RKO (cell line): Measurements from ENCODE around the gene FLAD1.

Experiments used
- DNase-seq: peaks from one replicate; pipeline ENCODE4 v3.0.0-alpha.2; 2016; ENCODE audit warnings: low spot score

Gene FLAD1

DNA sequence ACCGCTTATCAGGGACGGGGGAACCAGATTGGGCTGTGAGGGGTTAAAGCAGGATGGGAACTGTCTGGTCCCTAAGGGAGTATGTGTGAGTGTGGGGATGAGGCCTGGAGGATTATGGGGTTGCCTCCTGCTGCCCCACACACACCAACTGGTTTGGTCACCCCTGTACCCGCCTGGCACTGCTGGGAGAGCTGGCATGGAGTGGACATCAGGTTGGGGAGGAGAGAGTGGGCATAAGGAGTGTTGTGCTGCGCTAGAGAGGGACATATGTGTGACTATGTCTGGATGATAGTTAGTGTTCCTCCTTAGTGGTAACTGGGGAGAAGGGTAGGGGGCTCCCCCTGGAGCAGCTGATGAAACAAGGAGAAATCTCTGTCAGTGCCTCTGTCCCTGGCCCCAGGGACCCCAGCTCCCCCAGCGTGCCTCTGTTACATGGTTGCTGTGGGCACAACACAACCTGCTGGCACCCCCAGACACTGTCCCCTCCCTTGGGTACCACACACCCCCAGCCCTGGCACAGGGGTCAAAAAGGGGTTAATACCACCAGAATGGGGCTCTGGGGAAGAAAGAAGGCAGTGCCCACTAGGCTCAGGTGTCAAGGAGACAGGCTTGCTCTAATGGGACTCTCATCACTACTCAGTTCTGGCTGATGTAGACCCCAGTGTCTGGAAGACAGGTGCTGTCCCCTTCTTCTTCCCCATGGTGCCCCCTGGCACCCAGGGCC is 21.4 kb downstream of the FLAD1 start:
- no peak for DNase-seq

DNA sequence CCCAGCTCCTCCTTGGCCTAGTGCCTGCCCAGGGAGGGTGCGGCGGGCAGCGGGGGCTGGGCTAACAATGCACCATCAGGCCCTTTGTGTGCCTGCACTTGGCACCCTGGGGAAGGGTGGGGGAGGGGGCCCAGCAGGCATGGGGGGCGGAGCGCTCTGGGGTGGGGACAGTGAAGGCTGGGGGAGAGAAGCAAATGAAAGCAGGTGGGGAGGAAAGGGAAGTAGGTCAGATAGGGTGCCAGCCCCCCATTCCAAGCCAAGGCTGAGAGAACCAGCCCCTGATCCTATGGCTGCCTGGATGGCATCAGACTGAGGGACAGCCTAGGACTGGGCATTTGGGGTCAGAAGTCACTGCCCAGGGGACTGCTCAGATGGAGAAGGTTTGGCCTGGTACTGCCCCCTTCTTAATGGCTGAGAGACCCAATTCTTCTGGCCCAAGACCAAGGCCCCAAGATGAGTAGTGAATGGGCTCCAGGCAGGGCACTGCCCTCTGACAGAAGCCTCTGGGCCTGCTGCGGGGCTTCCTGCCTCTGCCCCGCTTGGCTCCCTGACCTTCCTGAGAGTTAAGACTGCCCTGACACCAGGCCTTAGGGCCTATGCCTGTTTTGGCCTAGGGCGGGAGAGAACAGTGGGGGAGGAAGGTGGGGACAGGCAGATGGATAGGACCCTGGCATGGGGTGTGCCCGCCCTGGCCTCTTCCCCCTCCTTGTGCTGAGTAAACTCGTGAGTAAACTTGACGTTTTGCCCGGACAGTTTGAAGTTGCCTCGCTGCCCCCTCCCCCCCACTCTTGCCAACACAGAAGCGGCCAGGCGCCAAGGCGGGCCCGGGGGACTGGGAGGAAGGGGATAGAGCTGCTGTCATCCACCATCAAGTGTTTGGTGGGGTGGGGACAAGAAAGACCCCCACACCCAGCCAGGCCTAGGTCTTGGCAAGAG is 22.2 kb downstream of the FLAD1 start:
- no peak for DNase-seq

DNA sequence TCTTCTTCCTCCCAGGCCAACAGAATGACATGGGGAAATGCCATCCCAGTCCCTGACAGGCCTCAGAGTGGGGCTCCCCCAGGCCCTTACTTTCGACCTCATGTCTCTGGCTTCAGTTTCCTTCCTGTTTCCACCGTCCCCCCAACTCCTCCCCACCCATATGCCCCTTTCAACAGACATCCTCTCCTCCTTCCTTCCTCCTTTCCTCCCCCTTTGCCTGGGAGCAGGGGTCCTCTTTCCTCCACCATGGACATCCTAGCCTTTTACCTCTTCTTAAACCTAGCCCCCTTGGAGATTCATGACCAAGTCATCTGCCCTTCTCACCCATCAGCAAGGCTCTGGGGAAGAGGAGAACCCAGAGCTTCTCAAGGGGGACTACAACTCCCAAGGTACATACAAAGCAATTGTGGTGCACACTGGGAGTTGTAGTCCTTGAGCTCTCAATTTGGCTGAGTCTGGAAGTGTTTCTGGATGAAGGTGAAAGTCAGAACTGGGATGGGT is 23.5 kb downstream of the FLAD1 start:
- peak; percentile 55 for DNase-seq

DNA sequence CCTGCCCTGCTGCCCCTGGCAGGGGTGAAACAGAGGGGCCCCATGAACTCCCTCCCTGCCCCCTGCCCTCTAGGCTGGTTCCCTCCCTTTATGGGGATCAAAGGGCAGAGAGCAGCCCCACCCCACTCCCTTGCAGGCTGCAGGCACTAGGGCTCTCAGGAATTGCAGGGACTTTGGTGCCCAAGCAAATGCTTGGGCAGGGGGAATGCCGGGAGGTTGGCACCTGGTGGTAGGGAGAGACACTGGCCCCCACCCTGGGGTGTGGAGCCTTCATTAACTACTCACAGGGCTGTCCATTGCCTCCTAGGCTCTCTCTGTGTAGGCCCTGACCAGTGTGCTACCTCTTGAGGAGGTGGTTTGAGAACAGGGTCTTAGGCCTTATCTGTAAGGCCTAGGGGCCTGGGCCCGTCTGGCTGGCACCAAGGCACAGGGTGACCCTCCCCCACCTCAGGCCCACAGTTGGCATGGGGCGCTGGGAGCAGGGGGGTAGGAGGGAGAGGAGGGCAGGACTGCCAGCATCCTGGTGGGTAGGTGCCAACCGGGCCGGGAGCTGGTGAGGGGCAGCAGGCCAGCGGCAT is 24.2 kb downstream of the FLAD1 start:
- no peak for DNase-seq

DNA sequence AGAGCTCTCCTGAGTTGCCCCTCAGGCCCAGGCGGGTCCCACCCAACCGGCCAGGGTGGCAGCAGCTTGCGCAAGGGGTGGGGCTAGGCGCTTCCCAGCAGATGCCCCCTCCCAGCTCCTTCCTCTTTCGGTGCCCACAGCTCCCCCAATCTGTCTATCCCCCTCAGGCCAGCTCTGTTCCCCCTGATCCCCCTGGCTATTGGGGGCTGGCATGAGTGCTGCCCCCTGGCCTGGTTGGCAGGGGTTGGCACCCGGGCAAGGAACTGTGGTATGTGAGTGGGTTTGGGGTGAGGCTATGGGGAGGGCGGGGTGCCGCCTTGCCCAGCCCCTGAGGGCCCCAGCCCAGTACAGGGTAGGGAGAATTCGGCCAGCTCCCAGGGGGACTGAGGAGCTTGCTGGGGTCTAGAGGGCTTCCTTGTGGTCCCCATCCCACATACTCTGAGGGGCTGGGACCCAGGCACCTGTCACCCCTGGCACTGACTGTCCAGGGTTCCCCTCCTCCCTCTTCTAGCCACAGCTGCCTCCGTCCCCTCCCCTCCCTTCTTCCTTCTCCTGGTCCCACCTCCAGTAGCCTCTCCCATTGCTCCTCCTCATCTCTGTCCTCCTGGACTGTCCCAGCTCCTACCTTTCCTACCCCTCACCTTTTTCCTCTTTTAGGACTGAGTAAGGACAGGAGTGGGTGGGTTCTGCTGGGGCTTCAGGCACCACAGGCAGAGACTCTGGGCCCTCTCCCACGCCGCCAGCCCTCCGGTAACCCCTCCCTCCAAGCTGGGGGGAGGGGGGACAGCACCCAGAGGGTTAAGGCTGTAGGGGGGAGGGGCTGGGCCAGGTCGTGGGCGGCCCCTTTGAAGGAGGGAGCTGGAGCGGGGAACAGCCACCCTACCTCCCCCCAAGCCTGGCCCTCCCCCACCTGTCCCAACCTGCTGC is 25.1 kb downstream of the FLAD1 start:
- DNase-seq: no peak

DNA sequence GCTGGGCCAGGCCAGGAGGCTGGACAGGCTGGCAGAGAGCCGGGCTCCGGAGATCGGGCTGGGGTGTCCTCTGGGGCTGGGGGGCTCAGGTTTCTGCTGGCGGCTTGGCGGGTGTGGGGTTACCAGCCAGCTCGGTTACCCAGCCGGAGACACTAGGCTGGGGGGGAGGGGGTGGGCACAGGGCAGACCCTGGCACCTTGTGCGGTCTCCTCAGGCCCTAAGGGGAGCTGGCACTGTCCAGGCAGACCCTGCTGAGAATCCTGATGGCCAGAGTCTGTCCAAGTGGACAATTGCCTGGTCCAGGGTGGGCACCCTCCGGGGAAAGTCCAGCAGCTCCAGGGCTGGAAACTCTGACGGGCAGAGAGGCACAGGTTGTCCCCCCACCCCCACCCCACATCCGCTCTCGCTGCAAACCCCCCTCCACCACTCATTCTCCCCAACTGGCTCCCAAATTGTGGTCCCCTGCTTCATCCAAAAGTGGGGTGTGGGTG is 26.1 kb downstream of the FLAD1 start:
- no peak for DNase-seq

DNA sequence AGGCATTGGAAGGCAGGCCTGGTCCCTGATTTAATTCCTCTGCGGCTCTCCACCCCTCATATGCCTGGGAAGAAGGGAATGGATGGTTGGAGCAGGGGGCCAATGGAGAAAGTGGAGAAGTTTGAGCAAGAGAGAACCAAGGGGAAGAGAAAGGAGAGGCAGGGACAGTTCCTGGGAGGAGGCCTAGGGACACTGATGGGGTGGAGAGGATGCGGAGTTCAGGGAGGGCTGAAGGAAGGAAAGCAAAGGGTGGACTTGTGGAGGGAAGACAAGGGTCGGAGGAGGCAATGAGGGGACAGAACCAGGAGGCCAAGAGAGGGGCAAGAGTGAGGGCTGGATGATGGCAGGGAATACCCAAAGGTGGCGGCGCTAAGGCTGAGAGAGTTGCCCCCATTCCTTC is 26.6 kb downstream of the FLAD1 start:
- DNase-seq: no peak

DNA sequence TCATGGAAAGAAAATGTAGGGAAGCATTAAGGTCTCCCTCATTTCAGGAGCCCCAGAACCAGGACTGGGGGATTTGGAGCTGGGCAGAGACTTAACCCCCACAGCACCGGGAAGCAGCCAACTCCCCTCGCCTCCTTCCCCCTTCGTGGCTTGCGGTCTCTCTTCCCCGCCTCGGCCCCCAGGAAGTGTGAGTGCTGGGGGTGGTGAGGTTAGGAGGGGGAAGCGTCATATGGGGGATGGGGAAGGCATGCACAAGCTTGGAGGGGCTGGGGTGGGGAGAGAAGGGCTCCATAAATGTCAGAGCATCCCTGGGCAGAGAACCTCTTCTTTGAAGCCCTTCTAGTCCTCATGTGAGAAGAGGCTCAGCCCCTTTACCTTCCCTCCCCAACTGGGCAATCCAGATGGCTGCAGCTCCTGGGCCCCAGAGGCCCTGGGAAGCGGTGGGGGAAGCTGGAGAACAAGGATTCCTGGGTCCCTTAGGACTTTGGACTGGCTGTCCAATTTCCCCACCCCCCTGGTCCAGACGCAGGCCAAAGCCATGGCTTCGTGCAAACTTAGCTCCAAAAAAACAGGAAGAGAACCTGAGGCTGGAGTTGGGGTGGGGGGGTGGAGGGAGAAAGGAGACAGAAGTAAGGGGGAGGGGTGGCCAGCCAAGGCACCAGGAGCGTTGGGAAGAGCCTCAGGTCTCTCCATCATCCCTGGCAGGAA is 27.2 kb downstream of the FLAD1 start:
- DNase-seq: no peak

DNA sequence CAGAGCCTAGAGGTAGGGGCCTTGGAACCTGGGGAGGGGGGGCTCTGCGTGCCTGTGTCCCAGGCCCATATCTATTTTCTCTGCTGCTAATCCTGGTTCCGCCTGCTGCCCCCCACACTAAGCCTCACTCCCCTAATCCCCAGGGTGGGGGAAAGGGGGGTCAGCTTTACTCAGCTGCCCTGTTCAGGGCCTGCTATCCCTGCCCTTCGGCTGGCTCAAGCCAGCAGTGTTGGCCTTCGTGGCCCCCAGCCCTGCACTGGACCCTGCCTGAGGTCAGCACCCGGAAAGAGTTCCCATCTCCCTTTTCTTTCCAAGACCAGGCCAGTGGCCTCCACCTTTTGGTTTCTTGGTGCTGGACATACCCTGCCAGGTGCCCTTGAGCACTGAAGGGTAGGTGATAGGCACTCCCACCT is 27.9 kb downstream of the FLAD1 start:
- no peak for DNase-seq

DNA sequence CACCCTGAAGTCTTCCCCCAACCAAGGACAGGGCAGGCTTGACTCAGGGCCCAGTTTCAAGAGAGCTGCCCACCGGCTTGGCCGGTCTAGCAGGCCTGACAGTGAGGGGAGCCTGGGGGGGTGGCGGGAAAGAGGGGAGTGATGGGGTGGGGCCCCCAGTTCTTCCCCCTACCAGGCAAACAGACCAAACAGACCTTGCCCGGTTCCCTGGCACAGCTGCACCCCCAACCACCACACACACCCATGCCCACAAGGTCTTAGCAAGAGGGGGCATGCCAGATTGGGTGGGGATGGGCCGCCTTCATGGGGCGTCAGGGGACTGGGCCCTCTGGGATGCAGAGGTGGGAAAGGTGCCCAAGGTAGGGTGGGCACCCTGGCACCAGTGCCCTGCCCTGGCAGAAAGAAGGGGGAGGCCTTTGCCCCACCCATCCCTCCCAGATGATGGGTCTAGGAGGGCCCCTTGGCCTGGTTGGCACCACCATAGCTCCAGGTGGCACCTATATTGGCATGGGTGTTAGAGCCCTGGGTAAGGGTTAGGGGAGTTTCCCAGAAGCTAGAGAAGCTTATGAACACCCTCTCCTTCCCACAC is 28.4 kb downstream of the FLAD1 start:
- DNase-seq: no peak

DNA sequence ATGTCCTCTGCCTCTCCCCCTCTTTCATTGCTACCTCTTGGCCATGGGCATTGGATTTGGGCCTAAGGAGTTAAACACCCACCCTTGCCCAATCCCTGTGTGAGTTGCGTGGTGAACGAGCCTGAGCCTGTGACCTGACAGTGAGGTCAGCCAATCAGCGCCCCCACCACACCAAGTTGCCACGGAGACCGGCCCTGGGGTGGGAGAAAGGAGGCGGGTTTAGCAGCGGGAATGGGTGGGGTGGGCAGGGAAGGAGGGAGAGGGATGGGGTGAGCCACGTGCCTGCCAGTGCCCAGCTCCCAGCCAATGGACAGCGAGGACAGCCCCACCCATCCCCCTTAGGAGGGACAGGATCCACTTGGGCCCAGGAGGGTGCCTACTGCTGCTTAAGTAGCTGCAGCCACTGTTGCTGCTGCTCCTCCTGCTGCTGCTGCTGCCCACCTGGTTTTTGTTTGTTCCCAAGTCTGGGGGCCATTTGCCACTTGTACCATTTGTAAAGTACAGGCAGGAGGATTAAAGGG is 28.9 kb downstream of the FLAD1 start:
- no peak for DNase-seq

DNA sequence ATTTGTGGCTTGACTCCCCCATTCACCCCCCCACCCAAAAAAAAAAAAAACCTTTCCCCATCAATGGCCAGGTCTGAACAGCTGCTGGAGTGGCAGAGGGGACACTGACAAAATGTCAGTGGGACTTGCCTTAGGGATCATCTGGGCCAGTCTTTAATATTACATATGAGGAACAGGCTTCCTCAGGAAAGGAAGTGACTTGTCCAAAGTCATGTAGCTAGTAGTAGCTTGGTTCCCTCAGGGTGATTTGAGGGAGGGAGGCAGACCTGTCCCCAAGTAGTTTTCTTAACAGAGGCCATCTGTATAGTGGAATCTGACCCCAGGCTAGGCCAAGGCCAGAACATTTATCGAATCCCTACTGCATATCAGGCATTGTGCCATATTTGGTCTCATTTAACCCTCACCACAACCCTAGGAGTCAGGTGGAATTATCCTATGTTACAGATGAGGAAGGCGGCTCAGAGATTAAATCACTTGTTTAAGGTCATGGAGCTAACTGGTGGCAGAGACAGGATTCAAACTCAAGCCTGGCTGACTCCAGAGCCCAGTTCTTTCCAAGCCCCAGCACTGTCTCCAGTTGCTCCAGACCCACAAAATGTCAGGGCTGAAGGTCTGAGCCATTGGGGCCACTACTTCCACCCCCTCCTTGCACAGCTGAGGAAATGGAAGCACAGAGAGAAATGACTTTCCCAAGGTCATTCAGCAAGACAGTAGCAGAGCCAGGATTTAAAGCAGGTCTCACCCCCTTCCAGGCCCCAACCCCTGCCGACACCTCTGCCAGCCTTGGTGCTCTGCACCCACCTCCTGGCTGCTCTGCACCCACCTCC is 29.8 kb downstream of the FLAD1 start:
- no peak for DNase-seq

DNA sequence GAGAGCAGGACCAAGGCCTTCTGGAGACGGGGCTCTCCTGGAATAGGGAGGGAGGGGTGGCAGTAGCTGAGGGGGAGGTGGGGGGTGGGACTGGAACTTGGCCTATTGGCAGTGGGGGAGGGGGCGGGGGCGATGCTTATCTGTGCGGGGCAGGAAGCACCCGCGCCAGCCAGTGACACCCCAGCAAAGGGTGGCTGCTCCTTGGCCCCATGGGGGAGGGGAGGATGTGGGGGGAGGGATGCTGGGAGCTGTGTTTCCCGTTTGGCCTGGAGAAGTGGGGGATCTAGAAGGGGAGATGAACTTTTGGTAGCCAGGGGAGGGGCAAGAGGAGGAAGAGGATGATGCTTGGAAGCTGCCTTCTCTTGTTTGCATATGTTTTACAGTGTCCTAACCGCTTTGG is 30.5 kb downstream of the FLAD1 start:
- no peak for DNase-seq

DNA sequence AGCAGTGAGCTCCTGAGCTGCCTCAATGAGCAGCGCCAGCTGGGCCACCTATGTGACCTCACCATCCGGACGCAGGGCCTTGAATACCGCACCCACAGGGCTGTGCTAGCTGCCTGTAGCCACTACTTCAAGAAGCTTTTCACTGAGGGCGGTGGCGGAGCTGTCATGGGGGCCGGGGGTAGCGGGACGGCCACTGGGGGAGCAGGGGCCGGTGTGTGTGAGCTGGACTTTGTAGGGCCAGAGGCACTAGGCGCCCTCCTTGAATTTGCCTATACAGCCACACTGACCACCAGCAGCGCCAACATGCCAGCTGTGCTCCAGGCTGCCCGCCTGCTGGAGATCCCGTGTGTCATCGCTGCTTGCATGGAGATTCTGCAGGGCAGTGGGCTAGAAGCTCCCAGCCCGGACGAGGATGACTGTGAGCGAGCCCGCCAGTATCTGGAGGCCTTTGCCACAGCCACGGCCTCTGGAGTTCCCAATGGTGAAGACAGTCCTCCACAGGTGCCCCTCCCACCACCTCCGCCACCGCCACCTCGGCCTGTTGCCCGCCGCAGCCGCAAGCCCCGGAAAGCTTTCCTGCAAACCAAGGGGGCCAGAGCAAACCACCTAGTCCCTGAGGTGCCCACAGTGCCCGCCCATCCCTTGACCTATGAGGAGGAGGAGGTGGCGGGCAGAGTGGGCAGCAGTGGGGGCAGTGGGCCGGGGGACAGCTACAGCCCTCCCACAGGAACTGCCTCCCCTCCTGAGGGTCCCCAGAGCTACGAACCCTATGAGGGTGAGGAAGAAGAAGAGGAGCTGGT is 31.8 kb downstream of the FLAD1 start:
- DNase-seq: no peak

DNA sequence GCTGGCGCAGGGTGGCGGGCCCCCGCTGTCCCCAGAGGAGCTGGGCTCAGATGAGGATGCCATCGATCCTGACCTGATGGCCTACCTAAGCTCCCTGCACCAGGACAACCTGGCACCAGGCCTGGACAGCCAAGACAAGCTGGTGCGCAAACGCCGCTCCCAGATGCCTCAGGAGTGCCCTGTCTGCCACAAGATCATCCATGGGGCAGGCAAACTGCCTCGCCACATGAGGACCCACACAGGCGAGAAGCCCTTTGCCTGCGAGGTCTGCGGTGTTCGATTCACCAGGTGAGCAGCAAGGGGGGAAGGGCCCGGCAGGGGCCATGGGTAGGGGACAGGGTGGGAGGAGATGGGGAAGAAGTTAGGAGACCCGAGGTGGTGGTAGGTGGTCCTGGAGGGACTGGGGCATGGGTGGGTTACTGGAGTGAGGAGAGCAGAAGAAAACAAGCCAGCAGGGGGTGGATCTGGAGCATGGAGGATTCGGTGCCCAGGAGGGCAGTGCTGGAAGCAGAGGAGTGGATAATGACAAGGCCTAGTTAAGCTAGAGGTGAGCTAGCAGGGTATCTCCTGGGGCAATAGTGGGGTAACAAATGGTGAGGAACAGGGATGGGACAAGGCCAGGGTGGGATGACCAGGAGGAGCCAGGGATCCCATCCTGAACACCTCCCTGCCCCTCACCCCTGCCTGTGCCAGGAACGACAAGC is 32.5 kb downstream of the FLAD1 start:
- DNase-seq: no peak

DNA sequence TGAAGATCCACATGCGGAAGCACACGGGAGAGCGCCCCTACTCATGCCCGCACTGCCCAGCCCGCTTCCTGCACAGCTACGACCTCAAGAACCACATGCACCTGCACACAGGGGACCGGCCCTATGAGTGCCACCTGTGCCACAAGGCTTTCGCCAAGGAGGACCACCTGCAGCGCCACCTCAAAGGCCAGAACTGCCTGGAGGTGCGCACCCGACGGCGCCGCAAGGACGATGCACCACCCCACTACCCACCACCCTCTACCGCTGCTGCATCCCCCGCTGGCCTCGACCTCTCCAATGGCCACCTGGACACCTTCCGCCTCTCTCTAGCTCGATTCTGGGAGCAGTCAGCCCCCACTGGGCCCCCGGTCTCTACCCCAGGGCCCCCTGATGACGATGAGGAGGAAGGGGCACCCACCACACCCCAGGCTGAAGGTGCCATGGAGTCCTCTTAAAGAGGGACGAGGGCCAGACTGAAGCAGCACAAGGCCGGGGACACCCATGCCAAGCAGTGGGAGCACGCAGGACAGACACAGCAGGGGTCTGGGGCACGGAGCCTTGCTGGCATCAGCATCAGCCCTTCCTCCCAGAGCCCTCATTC is 33.2 kb downstream of the FLAD1 start:
- DNase-seq: no peak
